Ishikawa (cell line): ENCODE results near the gene TMEM207.

Source experiments
- CEBPB ChIP-seq: IDR thresholded peaks from 2 replicates; pipeline ENCODE4 v1.6.1; 2012
- EP300 ChIP-seq: IDR thresholded peaks from 2 replicates; pipeline ENCODE4 v1.6.1; 2012; ENCODE audit warnings: borderline replicate concordance
- NFIC ChIP-seq: IDR thresholded peaks from 2 replicates; pipeline ENCODE4 v1.6.1; 2012
- RAD21 ChIP-seq: IDR thresholded peaks from 2 replicates; pipeline ENCODE4 v1.6.1; 2012; ENCODE audit warnings: low read depth
- TAF1 ChIP-seq: IDR thresholded peaks from 2 replicates; pipeline ENCODE4 v1.6.1; 2012; ENCODE audit warnings: low read depth, mild to moderate bottlenecking
- YY1 ChIP-seq: IDR thresholded peaks from 2 replicates; pipeline ENCODE4 v1.6.1; 2012; ENCODE audit warnings: low read depth
- ZBTB7A ChIP-seq: IDR thresholded peaks from 2 replicates; pipeline ENCODE4 v1.6.1; 2012; ENCODE audit warnings: low read depth
- TF ChIP-seq, protein P1 (sequence below): IDR thresholded peaks from 2 replicates; pipeline ENCODE4 v1.6.1; 2012; ENCODE audit warnings: low read depth, mild to moderate bottlenecking
- TF ChIP-seq, protein P2 (sequence below): IDR thresholded peaks from 2 replicates; pipeline ENCODE4 v1.6.1; 2012

DNA sequence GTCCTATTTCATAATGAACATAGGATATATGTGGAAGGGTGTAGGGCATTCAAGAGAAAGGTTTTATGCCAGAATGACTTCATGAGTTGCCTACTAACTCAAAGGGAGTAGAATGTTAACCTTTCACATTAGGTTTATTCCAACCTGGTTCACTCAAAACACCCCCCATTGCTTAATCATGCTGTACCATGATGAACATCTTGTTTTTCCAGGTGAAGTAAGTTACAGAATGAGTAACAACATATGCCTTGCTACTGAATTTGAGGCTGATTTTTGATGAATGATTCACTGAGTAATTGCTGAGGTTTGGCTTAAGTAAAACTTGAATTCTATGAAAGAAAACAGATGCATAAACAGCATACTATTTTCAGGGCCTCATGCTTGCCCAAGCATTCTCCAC lies 67.6 kb downstream of the TMEM207 start:
- TF ChIP-seq TAF1 (no peak), RAD21 (no peak), EP300 (no peak), ZBTB7A (no peak), NFIC (no peak), CEBPB (no peak), YY1 (no peak)
- TF ChIP-seq, protein P1, sequence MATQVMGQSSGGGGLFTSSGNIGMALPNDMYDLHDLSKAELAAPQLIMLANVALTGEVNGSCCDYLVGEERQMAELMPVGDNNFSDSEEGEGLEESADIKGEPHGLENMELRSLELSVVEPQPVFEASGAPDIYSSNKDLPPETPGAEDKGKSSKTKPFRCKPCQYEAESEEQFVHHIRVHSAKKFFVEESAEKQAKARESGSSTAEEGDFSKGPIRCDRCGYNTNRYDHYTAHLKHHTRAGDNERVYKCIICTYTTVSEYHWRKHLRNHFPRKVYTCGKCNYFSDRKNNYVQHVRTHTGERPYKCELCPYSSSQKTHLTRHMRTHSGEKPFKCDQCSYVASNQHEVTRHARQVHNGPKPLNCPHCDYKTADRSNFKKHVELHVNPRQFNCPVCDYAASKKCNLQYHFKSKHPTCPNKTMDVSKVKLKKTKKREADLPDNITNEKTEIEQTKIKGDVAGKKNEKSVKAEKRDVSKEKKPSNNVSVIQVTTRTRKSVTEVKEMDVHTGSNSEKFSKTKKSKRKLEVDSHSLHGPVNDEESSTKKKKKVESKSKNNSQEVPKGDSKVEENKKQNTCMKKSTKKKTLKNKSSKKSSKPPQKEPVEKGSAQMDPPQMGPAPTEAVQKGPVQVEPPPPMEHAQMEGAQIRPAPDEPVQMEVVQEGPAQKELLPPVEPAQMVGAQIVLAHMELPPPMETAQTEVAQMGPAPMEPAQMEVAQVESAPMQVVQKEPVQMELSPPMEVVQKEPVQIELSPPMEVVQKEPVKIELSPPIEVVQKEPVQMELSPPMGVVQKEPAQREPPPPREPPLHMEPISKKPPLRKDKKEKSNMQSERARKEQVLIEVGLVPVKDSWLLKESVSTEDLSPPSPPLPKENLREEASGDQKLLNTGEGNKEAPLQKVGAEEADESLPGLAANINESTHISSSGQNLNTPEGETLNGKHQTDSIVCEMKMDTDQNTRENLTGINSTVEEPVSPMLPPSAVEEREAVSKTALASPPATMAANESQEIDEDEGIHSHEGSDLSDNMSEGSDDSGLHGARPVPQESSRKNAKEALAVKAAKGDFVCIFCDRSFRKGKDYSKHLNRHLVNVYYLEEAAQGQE, result no peak
- TF ChIP-seq, protein P2, sequence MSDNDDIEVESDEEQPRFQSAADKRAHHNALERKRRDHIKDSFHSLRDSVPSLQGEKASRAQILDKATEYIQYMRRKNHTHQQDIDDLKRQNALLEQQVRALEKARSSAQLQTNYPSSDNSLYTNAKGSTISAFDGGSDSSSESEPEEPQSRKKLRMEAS, result no peak
